SW 1271 (cell line): ENCODE data around the gene L2HGDH.

Source experiments
- DNase-seq, 2 experiments: peaks; one replicate each; lab custom pipeline; 2025; lab: John Stamatoyannopoulos, UW

The L2HGDH gene

GRCh38 chr14:50229681-50230080 lies 82.3 kb downstream of the L2HGDH start:
- no peak for DNase-seq

- no peak for DNase-seq
These were observed 83.7 kb downstream of the L2HGDH start for GRCh38 chr14:50228313-50228712.

GRCh38 chr14:50225974-50226297 lies 86.1 kb downstream of the L2HGDH start:
- DNase-seq, result no peak

GRCh38 chr14:50225067-50225973 lies 86.7 kb downstream of the L2HGDH start:
- no peak for DNase-seq

- DNase-seq, result no peak
These were observed 89.9 kb downstream of the L2HGDH start for GRCh38 chr14:50222055-50222613.

- no peak for DNase-seq
These were observed 93.5 kb downstream of the L2HGDH start for GRCh38 chr14:50218501-50218900.

GRCh38 chr14:50215416-50215815 lies 96.6 kb downstream of the L2HGDH start:
- DNase-seq, result no peak

- no peak for DNase-seq
These were observed 98.2 kb downstream of the L2HGDH start for GRCh38 chr14:50213795-50214194.

GRCh38 chr14:50212726-50213125 lies 99.3 kb downstream of the L2HGDH start:
- DNase-seq, result no peak

GRCh38 chr14:50210074-50210473 lies 102.0 kb downstream of the L2HGDH start:
- no peak for DNase-seq

- DNase-seq, result no peak
These were observed 113.5 kb downstream of the L2HGDH start for GRCh38 chr14:50198499-50198898.

GRCh38 chr14:50191499-50191898 lies 120.5 kb downstream of the L2HGDH start:
- DNase-seq, result no peak
